Body of pancreas (tissue), 4 donors: ENCODE measurements around the gene TMEM167A. TPM values are rescaled to one million over a fixed set of nuclear protein-coding genes. Genes with fewer than 3 reads are reported as not detected.

Experiments used
- ATAC-seq: fragments of 150-250 bp; one replicate; pipeline ENCODE4 v1.9.1; 2016
- DNase-seq, 4 donors: peaks; one replicate each; pipeline ENCODE4 v3.0.0-alpha.2; 2019
- H3K27ac ChIP-seq, 4 donors: fragments of 200-600 bp; sonication (generic); 1 replicate in 3 of 4; 2 replicates in 1 of 4; pipeline versions ENCODE4 v1.5.1 to v1.6.1; 2016 to 2019; ENCODE audit warnings: mild to moderate bottlenecking in 1 of 4, mixed read lengths in 1 of 4, moderate library complexity in 1 of 4
- H3K27me3 ChIP-seq, 2 donors: fragments of 200-600 bp; sonication (generic); one replicate each; pipeline ENCODE4 v1.6.0; 2016; ENCODE audit warnings: mild to moderate bottlenecking in 1 of 2
- H3K36me3 ChIP-seq, 2 donors: fragments of 200-600 bp; sonication (generic); replicated peaks in 1 of 2; 2 replicates each; pipeline ENCODE4 v1.5.1; 2016; ENCODE audit warnings: low read depth in 2 of 2; ENCODE audit not compliant: insufficient read depth in 1 of 2
- H3K4me1 ChIP-seq: fragments of 200-600 bp; sonication (generic); one replicate; pipeline ENCODE4 v1.6.0; 2016
- H3K4me3 ChIP-seq, 2 donors: fragments of 200-600 bp; sonication (generic); 1 replicate in 1 of 2; 2 replicates in 1 of 2; pipeline ENCODE4 v1.5.1; 2016 to 2019
- H3K9me3 ChIP-seq, 3 donors: fragments of 200-600 bp; sonication (generic); 1 replicate in 2 of 3; 2 replicates in 1 of 3; pipeline ENCODE4 v1.5.1; 2016
- CTCF ChIP-seq, 7 experiments: fragments of 450-650 bp in 4 of 7; fragments of 200-600 bp in 3 of 7; sonication (generic) in 3 of 7; IDR thresholded peaks; one replicate each; pipeline ENCODE4 v1.5.1; 2016 to 2019; ENCODE audit warnings: antibody characterized with exemption in 7 of 7
- POLR2A ChIP-seq, 3 donors: fragments of 450-650 bp; IDR thresholded peaks; one replicate each; pipeline ENCODE4 v1.6.1; 2016; ENCODE audit warnings: antibody characterized with exemption in 3 of 3, mild to moderate bottlenecking in 2 of 3
- WGBS, 2 donors: methylation state at CpG; one replicate each; pipeline ENCODE4 v1.1.5; 2017; 5-methylcytosine and 5-hydroxymethylcytosine counted together
- intact Hi-C: fragments of 100-400 bp; cut with DNase I; formaldehyde crosslinking; loops from one replicate; pipeline ENCODE4 v1.15.1; 2023
- total RNA-seq, 2 donors: library from RNA; depleted of rRNA; stranded (reverse); fragments of >200 nt; gene quantifications; one replicate each; pipeline ENCODE4 v1.1.0, GENCODE V29; 2016

Gene TMEM167A
- total RNA-seq, 2 donors from 2014 or later = 20.8 to 24.9 TPM

GRCh38 chr5:83104021-83104420 is 26.8 kb upstream of the TMEM167A start:
- ATAC-seq = no peak

GRCh38 chr5:83102364-83102980 is 25.3 kb upstream of the TMEM167A start:
- H3K27ac ChIP-seq = no peak overlapping the region
- DNase-seq (no peak), ATAC-seq (no peak)
- no peaks in the 10 kb centered on the region for H3K9me3 ChIP-seq
- TF ChIP-seq CTCF (IDR thresholded peaks at IDR 0.05) (no peak), POLR2A (IDR thresholded peaks at IDR 0.05) (no peak)
- H3K4me3 ChIP-seq = no peak overlapping the region
- no peaks in the 10 kb centered on the region for H3K27me3 ChIP-seq
- peaks cover 9% of the 10 kb centered on the region for H3K4me1 ChIP-seq
- H3K36me3 ChIP-seq = no peaks in the 10 kb centered on the region
- intact Hi-C loops = no loop called here

More at GRCh38 chr5:83104021-83104420, 26.8 kb upstream of the TMEM167A start:
- no peaks in the 10 kb centered on the region for H3K9me3 ChIP-seq
- H3K4me3 ChIP-seq = no peak overlapping the region
- H3K27ac ChIP-seq = no peak overlapping the region
- TF ChIP-seq CTCF (IDR thresholded peaks at IDR 0.05) (no peak), POLR2A (IDR thresholded peaks at IDR 0.05) (no peak)
- H3K36me3 ChIP-seq = no peaks in the 10 kb centered on the region
- intact Hi-C loops = no loop called here
- no peak for DNase-seq
- H3K27me3 ChIP-seq = no peaks in the 10 kb centered on the region
- H3K4me1 ChIP-seq = no peaks in the 10 kb centered on the region

GRCh38 chr5:83101514-83101913 is 24.3 kb upstream of the TMEM167A start:
- 88 to 97% methylated on average over 1 of the region's 1 CpG for WGBS, 2 donors
- no peak for ATAC-seq
- no peak for TF ChIP-seq CTCF (IDR thresholded peaks at IDR 0.05)
- TF ChIP-seq POLR2A (IDR thresholded peaks at IDR 0.05) = no peak

GRCh38 chr5:83099445-83099844 is 22.3 kb upstream of the TMEM167A start:
- Histone ChIP-seq H3K36me3 (no peaks in the 10 kb centered on the region), H3K9me3 (no peaks in the 10 kb centered on the region), H3K27me3 (no peaks in the 10 kb centered on the region), H3K4me3 (no peak overlapping the region), H3K4me1 (peaks cover 10% of the 10 kb centered on the region), H3K27ac (no peak overlapping the region)
- no peak for DNase-seq
- ATAC-seq = no peak
- intact Hi-C loops = no loop called here
- WGBS, 2 donors = 70% methylated on average over 1 of the region's 1 CpG
- TF ChIP-seq CTCF (IDR thresholded peaks at IDR 0.05) (no peak), POLR2A (IDR thresholded peaks at IDR 0.05) (no peak)

More at GRCh38 chr5:83101514-83101913, 24.3 kb upstream of the TMEM167A start:
- Histone ChIP-seq H3K4me3 (no peak overlapping the region), H3K36me3 (no peaks in the 10 kb centered on the region), H3K4me1 (peaks cover 10% of the 10 kb centered on the region), H3K27ac (no peak overlapping the region), H3K9me3 (no peaks in the 10 kb centered on the region), H3K27me3 (no peaks in the 10 kb centered on the region)
- no peak for DNase-seq
- intact Hi-C loops = no loop called here

GRCh38 chr5:83099001-83099400 is 21.8 kb upstream of the TMEM167A start:
- intact Hi-C loops = no loop called here
- H3K9me3 ChIP-seq = no peaks in the 10 kb centered on the region
- H3K4me1 ChIP-seq = peaks cover 10% of the 10 kb centered on the region
- no peak overlapping the region for H3K27ac ChIP-seq
- DNase-seq (no peak), ATAC-seq (no peak)
- H3K4me3 ChIP-seq = no peak overlapping the region
- H3K36me3 ChIP-seq = no peaks in the 10 kb centered on the region
- no peak for TF ChIP-seq CTCF (IDR thresholded peaks at IDR 0.05)
- TF ChIP-seq POLR2A (IDR thresholded peaks at IDR 0.05) = no peak
- H3K27me3 ChIP-seq = no peaks in the 10 kb centered on the region
